Raji (cell line): ENCODE measurements around the gene HSD3B7.

Experiments
- POLR2A ChIP-seq: IDR thresholded peaks from 2 replicates; pipeline ENCODE4 v1.6.1; 2011; ENCODE audit warnings: low read depth, low read length, control low read depth; ENCODE audit not compliant: insufficient read depth

Gene HSD3B7

GRCh38 chr16:30984669-30985400 lies at the start of gene HSD3B7:
Gene HSD3B7, plus strand, starts transcription at chr16:30985207. Its CDS starts 452 bp downstream, at chr16:30985659.
- no peak for TF ChIP-seq POLR2A

GRCh38 chr16:30937692-30938091 lies 47.3 kb upstream of the HSD3B7 start:
- TF ChIP-seq POLR2A: no peak

DNA sequence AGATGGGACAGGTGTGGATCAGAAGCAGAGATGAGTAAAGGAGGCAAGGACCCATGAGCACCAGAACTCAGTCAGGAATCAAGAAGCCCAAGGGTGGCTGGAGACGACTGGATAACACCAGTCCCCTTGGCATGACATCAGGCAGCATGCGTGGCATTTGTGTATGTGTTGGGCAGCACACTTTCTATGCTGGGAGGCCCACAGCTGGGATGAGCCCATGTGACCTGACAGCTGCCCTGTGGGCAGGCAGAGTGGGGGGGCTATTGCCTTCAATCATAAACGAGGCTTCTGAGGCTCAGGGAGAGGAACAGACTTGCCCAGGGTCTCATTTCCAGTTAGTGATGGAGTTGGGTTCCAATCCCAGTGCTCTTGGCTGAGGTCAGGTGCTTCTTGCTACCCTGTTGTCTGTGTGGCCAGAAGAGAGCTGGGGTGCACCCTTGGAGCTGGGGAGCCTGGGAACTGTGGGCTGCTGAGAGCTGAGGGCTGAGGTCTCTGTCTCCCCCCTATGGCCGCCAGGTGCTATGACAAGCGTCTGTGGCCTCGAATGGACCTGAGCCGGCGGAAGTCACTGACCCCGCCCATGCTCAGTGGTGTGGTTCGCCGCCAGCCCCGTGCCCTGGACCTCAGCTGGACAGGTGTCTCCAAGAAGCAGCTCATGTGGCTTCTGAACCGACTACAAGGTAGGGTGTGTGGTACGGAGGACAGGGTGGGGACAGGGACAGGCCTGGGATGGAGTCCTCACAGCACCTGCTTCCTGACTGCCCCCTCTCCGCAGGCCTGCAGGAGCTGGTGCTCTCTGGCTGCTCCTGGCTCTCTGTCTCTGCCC lies 43.2 kb upstream of the HSD3B7 start:
- TF ChIP-seq POLR2A: no peak

DNA sequence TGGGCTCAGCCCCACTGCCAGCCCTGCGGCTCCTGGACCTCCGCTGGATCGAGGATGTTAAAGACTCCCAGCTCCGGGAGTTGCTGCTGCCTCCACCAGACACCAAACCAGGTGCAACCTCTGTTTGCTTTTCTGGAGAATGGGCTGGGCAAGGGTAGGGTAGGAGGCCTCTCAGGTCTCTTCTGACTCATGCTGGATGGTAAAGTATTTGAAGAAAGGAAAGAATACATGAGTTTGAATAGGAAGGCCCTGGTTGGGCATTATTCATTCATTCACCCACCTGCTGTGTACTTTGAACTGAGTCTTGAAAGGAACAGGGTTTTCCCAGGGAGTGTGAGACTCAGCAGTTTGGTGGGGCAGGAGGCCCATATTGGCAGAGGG lies 42.6 kb upstream of the HSD3B7 start:
- no peak for TF ChIP-seq POLR2A

DNA sequence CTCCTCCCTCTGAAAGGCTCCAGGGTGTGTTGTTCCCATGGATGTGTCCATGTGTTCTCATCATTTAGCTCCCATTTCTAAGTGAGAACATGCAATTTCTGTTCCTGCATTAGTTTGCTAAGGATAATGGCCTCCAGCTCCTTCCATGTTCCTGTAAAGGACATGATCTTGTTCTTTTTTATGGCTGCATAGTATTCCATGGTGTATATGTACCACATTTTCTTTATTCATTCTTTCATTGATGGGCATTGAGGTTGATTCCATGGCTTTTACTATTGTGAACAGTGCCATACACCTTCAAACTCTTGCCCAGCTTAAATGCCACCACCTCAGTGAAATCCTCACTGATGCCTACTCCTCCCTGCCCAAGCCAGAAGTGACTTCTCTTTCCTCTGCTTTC lies 40.7 kb upstream of the HSD3B7 start:
- no peak for TF ChIP-seq POLR2A

GRCh38 chr16:30946671-30947540 lies 38.1 kb upstream of the HSD3B7 start:
- no peak for TF ChIP-seq POLR2A

DNA sequence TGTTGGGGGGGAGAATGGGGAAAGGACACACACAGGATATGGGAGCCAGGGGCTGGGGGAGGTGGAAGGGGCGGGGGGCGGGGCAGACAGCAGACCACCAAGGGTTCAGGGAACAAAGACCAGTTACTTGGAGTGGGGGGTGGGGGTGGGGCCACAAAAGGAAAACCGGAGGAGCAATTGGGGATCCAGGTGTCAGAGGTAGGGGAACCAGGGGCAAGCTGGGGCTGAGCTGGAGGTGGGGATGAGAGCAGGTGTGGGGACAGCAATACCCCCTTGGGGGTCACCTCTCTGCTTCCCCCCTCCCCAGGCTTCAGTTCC lies 37.5 kb upstream of the HSD3B7 start:
- TF ChIP-seq POLR2A: no peak

- no peak for TF ChIP-seq POLR2A
Measured at GRCh38 chr16:30947859-30948666, 36.9 kb upstream of the HSD3B7 start.

DNA sequence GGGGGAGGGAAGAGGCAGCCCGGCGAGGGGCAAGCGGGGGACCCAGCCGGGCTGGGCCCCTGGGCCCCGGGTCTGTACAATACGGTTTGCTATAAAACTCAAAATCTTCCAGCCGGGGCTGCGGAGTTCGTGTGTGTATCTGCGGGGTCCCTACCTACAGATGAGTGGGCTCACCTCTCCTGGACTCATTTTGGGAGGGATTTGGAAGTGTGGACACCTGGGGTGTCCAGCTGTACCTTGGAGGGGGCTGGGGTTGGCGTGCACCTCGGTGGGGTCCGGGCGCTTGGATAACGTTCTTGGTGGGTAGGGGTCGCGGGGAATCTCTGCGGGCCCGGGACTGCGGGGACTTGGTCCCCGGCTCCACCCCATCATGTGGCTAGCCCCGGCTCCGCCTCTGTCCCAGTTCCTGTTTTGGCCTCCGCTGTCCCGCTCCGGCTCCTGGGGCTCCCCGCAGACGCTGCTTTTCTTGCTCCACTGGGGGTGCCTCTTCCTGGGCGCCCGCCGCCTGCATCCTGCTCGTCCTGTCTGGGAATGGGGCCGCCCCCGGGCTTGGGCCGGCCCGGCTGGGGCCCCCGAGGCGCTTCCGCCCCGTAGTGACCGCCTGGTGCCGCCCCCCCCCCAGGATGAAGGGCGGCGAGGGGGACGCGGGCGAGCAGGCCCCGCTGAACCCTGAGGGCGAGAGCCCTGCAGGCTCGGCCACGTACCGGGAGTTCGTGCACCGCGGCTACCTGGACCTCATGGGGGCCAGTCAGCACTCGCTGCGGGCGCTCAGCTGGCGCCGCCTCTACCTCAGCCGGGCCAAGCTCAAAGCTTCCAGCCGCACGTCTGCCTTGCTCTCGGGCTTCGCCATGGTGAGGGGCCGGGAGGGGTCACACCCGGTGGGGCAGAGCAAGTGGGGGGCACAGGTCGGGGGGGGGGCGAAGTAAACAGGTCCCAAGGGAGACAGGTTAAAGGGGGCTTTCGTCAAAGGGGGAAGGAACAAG lies 36.0 kb upstream of the HSD3B7 start, which contains the start of gene ORAI3:
Gene ORAI3 (plus strand): TSS at position 402 of the 983 bp plus-strand sequence. CDS start 222 bp downstream, at position 624.
- peak; percentile 55 for TF ChIP-seq POLR2A

DNA sequence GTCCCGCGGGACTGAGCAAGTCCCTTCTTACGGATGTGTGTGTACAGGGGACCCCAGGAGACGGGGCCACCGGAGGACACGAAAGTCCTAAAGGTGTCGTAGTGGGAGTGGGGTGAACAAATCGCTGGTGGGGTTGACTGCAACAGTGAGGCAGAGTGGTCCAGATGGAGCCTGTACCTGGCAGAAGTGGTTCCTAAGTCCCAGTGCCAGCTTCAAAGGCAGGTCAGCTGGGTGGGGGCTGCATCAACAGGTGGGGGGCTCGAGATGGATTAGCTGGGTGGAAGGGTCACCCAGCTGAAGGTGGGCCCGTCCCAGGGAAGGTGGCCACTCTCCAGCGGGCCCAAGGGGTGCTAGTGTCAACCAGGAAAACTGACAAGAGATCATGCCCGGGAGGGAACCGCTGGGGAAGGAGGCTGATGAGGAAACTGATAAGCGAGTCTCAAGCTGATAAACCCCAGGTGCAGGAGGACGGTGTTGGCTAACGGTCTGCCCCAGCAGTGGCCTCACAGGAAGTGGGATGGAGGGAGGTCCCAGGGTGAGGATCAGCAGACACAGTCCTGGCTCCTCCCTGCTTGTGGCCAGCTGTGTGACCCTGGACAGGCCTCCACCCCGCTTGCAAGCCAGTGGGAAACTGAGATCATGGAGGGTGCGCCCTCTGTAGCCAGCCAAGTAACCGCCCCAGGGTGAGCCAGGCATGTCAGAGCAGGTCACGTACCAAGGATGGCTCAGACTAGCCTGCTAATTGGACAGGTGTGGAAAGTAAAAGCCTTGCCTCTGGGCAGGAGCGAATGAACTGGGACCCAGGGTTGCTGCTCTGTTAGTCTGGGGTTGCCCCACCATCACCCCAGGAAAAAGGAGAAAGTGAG lies 35.1 kb upstream of the HSD3B7 start:
- peak; percentile 35; the same call in 1 of the 2 replicates for TF ChIP-seq POLR2A

- TF ChIP-seq POLR2A: no peak
Measured at GRCh38 chr16:30950516-30951065, 34.4 kb upstream of the HSD3B7 start.

DNA sequence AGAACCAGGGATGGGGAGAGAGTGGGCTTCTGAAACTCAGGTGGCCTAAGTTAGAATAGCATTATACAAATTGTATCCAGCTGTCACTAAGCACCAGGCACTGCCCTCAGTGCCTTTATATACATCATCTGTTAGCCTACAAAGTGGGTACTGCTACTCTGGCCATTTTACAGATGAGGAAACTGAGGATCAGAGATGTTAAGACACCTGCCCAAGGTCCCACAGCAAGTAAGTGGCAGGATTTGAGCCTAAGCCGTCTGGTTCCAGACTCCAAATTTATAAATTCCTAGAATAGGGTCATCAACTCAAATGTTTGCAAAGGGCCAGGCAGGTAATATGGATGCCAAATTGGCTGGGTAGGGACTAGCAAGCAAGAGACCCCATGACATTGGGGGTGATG lies 33.8 kb upstream of the HSD3B7 start:
- no peak for TF ChIP-seq POLR2A
